NB4 (cell line): ENCODE measurements around the gene PLEKHJ1.

Experiments
- DNase-seq: peaks from one replicate; pipeline ENCODE4 v3.0.0; 2010; ENCODE audit warnings: low read depth
- H3K4me3 ChIP-seq: one replicate; pipeline ENCODE4 v1.5.1; 2011; ENCODE audit warnings: mild to moderate bottlenecking, low read depth, low read length, moderate library complexity
- MYC ChIP-seq: IDR thresholded peaks from 2 replicates; pipeline ENCODE4 v1.6.1; 2011; ENCODE audit warnings: low read depth, low read length
- POLR2A ChIP-seq: IDR thresholded peaks from 2 replicates; pipeline ENCODE4 v1.6.1; 2011; ENCODE audit warnings: mild to moderate bottlenecking; ENCODE audit not compliant: insufficient read length; ENCODE audit errors: extremely low read depth
- TF ChIP-seq, protein P1 (sequence below): IDR thresholded peaks from 2 replicates; pipeline ENCODE4 v1.6.1; 2011; ENCODE audit warnings: low read depth, low read length
- TF ChIP-seq, protein P2 (sequence below): IDR thresholded peaks from one replicate; pipeline ENCODE4 v1.5.1; 2012; ENCODE audit warnings: low read depth, low read length

PLEKHJ1 gene

DNA sequence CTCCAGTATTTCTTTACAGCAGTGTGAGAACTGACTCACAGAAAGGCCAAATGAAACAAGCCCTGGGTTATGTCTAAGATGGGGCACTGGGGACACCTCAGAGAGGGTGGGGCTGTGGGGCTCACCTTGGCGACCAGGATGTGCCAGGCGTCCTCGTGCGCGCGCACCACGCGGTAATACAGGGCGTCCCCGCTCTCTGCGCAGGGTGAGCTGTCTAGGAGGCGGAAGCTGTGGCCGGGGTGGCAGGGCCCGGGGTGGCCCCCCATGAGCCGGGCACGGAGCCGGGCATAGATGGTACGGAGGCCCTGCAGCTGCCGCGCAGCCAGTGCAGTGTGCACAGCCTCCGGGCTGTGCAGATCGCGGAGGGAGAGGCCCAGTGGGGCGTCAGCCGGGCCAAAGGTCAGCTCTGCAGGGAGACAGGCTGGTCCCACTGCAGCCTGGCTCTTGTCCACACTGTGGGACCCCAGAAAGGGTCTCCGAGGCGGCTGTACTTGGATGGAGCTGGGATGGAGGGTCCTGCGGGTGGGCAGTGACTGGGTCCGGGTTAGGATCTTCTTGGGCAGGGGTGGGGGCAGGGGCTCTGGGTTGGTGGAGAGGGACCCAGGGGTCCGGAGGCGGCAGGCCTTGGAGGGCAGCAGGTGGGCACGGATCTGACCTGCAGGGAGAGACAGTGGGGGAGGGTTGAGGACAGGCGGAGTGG, 42.5 kb upstream of the PLEKHJ1 start:
- no peak for DNase-seq
- no peak overlapping the region for H3K4me3 ChIP-seq
- TF ChIP-seq POLR2A (no peak), MYC (no peak)
- TF ChIP-seq, protein P1, sequence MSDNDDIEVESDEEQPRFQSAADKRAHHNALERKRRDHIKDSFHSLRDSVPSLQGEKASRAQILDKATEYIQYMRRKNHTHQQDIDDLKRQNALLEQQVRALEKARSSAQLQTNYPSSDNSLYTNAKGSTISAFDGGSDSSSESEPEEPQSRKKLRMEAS, result no peak
- TF ChIP-seq, protein P2, sequence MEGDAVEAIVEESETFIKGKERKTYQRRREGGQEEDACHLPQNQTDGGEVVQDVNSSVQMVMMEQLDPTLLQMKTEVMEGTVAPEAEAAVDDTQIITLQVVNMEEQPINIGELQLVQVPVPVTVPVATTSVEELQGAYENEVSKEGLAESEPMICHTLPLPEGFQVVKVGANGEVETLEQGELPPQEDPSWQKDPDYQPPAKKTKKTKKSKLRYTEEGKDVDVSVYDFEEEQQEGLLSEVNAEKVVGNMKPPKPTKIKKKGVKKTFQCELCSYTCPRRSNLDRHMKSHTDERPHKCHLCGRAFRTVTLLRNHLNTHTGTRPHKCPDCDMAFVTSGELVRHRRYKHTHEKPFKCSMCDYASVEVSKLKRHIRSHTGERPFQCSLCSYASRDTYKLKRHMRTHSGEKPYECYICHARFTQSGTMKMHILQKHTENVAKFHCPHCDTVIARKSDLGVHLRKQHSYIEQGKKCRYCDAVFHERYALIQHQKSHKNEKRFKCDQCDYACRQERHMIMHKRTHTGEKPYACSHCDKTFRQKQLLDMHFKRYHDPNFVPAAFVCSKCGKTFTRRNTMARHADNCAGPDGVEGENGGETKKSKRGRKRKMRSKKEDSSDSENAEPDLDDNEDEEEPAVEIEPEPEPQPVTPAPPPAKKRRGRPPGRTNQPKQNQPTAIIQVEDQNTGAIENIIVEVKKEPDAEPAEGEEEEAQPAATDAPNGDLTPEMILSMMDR, result no peak

DNA sequence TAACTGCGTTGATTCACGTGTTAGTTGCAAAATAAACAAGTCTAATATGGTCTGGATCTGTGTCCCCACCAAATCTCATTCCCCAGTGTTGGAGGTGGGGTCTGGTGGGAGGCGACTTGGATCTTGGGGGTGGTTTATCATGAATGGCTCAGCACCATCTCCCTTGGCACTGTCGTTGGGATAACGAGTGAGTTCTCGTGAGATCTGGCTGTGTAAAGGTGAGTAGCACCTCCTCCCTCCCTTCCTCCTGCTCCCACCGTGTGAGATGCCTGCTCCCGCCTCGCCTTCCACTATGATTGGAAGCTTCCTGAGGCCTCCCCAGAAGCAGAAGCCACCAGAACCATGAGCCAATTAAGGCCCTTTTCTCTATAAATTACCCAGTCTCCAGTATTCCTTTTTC, 41.0 kb upstream of the PLEKHJ1 start:
- TF ChIP-seq, protein P1, result no peak
- TF ChIP-seq POLR2A (no peak), MYC (no peak)
- TF ChIP-seq, protein P2, result no peak
- DNase-seq, result no peak
- H3K4me3 ChIP-seq, result no peak overlapping the region

DNA sequence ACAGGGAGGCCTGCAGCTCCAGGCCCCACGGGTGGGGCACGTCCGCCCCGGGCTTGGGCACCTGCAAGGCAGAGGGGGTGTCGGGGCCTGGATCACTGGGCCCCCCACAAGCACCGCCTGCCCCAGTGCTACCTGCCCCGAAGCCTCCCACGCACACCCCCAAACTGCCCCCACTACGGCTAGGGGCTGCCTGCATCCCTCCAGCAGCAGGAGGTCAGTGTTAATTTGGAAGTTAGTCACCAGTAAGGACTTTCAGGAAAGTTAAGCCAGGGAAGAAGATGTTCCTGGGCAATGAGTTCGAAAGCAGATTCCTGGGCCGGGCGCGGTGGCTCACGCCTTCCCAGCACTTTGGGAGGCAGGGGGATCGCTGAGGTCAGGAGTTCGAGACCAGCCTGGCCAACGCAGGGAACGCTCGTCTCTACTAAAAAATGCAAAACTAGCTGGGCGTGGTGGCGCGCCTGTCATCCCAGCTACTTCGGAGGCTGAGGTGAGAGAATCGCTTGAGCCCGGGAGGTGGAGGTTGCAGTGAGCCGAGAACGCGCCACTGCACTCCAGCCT, 40.4 kb upstream of the PLEKHJ1 start:
- no peak for TF ChIP-seq POLR2A
- TF ChIP-seq, protein P2, result no peak
- TF ChIP-seq, protein P1, result no peak
- no peak for TF ChIP-seq MYC
- H3K4me3 ChIP-seq, result no peak overlapping the region
- DNase-seq, result no peak

GRCh38 chr19:2275588-2276428, 39.7 kb upstream of the PLEKHJ1 start:
- TF ChIP-seq, protein P2, result no peak
- TF ChIP-seq, protein P1, result no peak
- TF ChIP-seq POLR2A (no peak), MYC (no peak)
- no peak overlapping the region for H3K4me3 ChIP-seq
- DNase-seq, result no peak

DNA sequence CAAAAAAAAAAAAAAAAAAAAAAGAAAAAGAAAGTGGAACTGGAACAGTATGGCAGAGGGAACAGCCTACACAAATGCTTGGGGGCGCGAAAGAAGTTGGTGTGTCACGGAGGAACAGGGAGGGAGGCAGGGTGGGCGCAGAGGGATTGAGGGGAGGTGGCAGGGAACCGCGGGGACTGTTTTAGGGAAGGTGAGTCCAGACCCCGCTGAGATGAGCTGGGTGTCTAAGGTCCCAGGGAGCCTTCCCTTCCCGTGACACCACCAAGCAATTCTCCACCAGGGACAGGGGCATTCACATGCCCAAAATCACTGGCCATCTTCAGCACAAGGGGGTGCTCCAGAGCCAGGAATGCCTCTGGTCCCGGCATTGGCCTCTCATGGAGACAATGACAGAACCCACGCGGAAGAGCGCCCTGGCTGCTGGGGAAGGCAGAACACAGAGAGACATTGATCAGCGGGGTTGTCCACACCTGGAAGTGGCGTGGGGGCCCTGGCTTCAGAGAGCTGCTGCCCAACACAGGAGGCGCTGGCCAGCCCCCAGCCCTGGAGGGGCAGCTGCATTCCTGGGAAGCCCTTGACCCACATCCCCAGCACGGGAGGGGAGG, 38.9 kb upstream of the PLEKHJ1 start:
- TF ChIP-seq, protein P1, result peak; percentile 32; the same call in 1 of the 2 replicates
- TF ChIP-seq, protein P2, result peak; percentile 17
- TF ChIP-seq MYC (no peak), POLR2A (no peak)
- DNase-seq, result peak; percentile 73
- no peak overlapping the region for H3K4me3 ChIP-seq
